ENCODE results near the gene TRAPPC3.

- TF ChIP-seq CTCF (IDR thresholded peaks at IDR 0.05) (no peak), POLR2AphosphoS5 (IDR thresholded peaks at IDR 0.05; ENCODE audit: low read depth, low read length) (no peak), REST (IDR thresholded peaks at IDR 0.05; ENCODE audit: insufficient read depth in 1 of 2, low read depth in 2 of 2, low read length in 1 of 2) (no peak), TCF7L2 (IDR thresholded peaks at IDR 0.05; ENCODE audit: low read depth, low read length) (no peak)
These were observed 22.9 kb upstream of the TRAPPC3 start for GRCh38 chr1:36172017-36172747.
